ENCODE results near the gene SFTPD. TPM values are rescaled to one million over a fixed set of nuclear protein-coding genes. Genes with fewer than 3 reads are reported as not detected.

SFTPD gene
- total and polyA plus RNA-seq, 9 of the 15 experiments (the other 6 are each of a cell fraction or from before 2014, with no cell fraction given), result 0.20 TPM; not detected in 8

DNA sequence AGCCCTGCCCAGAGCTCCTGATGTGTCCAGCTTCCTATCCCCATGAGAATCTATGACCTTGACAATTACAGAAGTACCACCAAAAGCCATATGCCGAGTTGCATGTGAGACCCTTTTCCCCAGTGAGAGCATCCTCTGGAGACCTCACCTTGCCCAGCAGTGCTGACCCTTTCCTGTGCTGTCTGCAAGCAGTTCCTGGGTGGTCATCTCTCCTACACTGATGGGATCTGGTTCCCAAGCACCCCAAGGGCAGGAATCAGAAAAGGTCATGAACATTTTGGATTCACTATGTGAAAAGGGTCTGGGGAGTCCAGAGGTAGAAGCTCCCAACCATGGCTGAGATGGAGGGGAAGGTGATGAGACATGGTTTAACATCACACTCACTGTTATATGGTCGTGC lies 18.2 kb downstream of the SFTPD start (continued):
- TF ChIP-seq, protein P1, sequence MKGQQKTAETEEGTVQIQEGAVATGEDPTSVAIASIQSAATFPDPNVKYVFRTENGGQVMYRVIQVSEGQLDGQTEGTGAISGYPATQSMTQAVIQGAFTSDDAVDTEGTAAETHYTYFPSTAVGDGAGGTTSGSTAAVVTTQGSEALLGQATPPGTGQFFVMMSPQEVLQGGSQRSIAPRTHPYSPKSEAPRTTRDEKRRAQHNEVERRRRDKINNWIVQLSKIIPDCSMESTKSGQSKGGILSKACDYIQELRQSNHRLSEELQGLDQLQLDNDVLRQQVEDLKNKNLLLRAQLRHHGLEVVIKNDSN (CRISPR knock-in tag; IDR thresholded peaks at IDR 0.05), result no peak
- no peak for TF ChIP-seq MITF (IDR thresholded peaks at IDR 0.05)
- TF ChIP-seq ILK (tag; IDR thresholded peaks at IDR 0.05; ENCODE audit: borderline replicate concordance, low read depth), result no peak

DNA sequence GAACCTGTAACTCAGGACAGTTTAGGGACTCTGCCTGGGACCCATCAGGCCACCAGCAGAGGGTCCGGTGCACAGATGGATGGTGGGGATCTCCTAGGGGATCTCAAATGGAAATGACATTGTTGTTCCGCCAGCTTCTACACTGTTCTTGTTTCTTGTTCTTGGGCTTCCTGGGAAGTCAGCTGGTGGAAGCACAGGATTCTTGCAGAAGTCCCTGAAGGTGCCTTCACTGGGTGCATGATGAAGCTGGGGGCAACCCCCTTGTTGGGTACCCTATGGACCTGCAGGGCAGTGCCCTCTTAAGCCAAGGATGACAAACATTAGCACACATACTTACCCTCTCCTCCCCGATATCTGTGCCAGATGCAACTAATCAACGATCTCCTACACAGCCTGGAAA lies 18.6 kb downstream of the SFTPD start:
- Histone ChIP-seq H3K4me1 (replicated peaks in 1 of 2; ENCODE audit: control insufficient read depth in 2 of 2, insufficient read depth in 2 of 2, low read length in 2 of 2) (peaks cover 3 to 4% of the 10 kb centered on the region in 2 experiments; a peak in 3 of 5 replicates), H4K20me1 (replicated peaks; ENCODE audit: control insufficient read depth, insufficient read depth, low read length) (no peaks in the 10 kb centered on the region), H3K79me2 (ENCODE audit: control insufficient read depth, insufficient read depth, low read length) (no peaks in the 10 kb centered on the region), H3K4me3 (no peak overlapping the region), H3K36me3 (ENCODE audit: control insufficient read depth, insufficient read depth, low read length) (no peaks in the 10 kb centered on the region), H3K9me3 (replicated peaks; ENCODE audit: control insufficient read depth, insufficient read depth, low read depth, low read length) (no peaks in the 10 kb centered on the region), H3K27ac (ENCODE audit: extremely low read depth, low read depth, low read length) (no peak overlapping the region), H3K9ac (ENCODE audit: insufficient read depth in 1 of 2, low read depth in 2 of 2, low read length in 2 of 2) (no peak overlapping the region), H3K27me3 (ENCODE audit: control insufficient read depth in 2 of 2, insufficient read depth in 2 of 2, low read length in 2 of 2) (peaks cover 18 to 37% of the 10 kb centered on the region in 2 experiments), H2AFZ (ENCODE audit: low read depth, low read length) (no peak overlapping the region), H3K9me1 (ENCODE audit: control insufficient read depth, insufficient read depth, low read length) (no peaks in the 10 kb centered on the region), H3K4me2 (ENCODE audit: insufficient read depth, low read length) (no peak overlapping the region)
- intact Hi-C loops (cut with micrococcal nuclease) (loop anchor here (10.0 kb wide), 1 partner anchor 195 kb away; no protein-coding TSS in a partner anchor), in situ Hi-C loops (cut with MboI) (loop anchor here (10.0 kb wide), 1 partner anchor 365 kb away; the partner anchor contains the start of gene SFTPA2)
- WGBS (ENCODE audit: insufficient coverage, low coverage, missing lambda C conversion rate), result 8% methylated on average over 4 of the region's 4 CpGs
- TF ChIP-seq COPS2 (conservative IDR thresholded peaks at IDR 0.05) (no peak), BCL6 (CRISPR knock-in tag; IDR thresholded peaks at IDR 0.05) (no peak), TBP (optimal IDR thresholded peaks at IDR 0.05; ENCODE audit: low read depth, low read length) (no peak)
- TF ChIP-seq, protein P2, sequence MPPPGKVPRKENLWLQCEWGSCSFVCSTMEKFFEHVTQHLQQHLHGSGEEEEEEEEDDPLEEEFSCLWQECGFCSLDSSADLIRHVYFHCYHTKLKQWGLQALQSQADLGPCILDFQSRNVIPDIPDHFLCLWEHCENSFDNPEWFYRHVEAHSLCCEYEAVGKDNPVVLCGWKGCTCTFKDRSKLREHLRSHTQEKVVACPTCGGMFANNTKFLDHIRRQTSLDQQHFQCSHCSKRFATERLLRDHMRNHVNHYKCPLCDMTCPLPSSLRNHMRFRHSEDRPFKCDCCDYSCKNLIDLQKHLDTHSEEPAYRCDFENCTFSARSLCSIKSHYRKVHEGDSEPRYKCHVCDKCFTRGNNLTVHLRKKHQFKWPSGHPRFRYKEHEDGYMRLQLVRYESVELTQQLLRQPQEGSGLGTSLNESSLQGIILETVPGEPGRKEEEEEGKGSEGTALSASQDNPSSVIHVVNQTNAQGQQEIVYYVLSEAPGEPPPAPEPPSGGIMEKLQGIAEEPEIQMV (tag; conservative IDR thresholded peaks at IDR 0.05; ENCODE audit: low read depth), result no peak
- TF ChIP-seq, protein P3, sequence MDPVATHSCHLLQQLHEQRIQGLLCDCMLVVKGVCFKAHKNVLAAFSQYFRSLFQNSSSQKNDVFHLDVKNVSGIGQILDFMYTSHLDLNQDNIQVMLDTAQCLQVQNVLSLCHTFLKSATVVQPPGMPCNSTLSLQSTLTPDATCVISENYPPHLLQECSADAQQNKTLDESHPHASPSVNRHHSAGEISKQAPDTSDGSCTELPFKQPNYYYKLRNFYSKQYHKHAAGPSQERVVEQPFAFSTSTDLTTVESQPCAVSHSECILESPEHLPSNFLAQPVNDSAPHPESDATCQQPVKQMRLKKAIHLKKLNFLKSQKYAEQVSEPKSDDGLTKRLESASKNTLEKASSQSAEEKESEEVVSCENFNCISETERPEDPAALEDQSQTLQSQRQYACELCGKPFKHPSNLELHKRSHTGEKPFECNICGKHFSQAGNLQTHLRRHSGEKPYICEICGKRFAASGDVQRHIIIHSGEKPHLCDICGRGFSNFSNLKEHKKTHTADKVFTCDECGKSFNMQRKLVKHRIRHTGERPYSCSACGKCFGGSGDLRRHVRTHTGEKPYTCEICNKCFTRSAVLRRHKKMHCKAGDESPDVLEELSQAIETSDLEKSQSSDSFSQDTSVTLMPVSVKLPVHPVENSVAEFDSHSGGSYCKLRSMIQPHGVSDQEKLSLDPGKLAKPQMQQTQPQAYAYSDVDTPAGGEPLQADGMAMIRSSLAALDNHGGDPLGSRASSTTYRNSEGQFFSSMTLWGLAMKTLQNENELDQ (CRISPR knock-in tag; IDR thresholded peaks at IDR 0.05; ENCODE audit: borderline replicate concordance), result no peak
- ChIA-PET POLR2A (no interaction called here), CTCF (ENCODE audit: low intra/inter-chr PET ratio) (interaction anchor here (0.7 to 1.8 kb wide), 2 partner anchors 368 to 555 kb away, joined by 3 to 12 read pairs; no protein-coding TSS in a partner anchor)
- DNase-seq (ENCODE audit: extremely low read depth in 1 of 4, low spot score in 3 of 4) (peak in 1 of 4 experiments; percentile 3), FAIRE-seq (no peak), ATAC-seq (no peak)
- BruUV-seq (replicated peaks), result no TSS peak
